HG03442 (cell line): ENCODE measurements around the gene PNLDC1.
"Not testable (repeated sequence)": the region's sequence is repeated elsewhere in the genome, so short reads cannot be mapped to it uniquely, and the experiment has no call there.

Experiments
- ATAC-seq: cut with Tn5 transposase; IDR thresholded peaks from one replicate; pipeline ENCODE4 v1.9.1; 2021; ENCODE audit warnings: mild to moderate bottlenecking, moderate library complexity; ENCODE audit not compliant: unreplicated experiment

Gene PNLDC1

DNA sequence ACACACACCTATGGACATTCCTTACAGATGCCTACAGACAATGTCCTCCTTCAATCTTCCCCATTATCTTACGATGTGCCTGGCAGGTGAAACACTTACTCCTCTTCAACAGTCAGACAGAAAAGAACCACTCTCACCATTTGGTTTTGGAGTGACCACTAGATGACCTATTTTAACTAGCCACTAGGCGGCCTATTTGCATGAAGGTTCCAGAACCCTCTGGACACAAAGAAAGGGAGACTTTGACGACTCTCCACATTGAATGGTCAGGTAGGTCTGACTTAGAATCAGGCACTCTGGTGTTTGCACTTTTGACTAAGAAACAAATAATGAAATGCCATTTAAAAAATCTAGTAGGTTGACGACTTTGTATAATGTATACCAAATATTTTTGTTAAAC lies 42.0 kb downstream of the PNLDC1 start:
- ATAC-seq: no peak

DNA sequence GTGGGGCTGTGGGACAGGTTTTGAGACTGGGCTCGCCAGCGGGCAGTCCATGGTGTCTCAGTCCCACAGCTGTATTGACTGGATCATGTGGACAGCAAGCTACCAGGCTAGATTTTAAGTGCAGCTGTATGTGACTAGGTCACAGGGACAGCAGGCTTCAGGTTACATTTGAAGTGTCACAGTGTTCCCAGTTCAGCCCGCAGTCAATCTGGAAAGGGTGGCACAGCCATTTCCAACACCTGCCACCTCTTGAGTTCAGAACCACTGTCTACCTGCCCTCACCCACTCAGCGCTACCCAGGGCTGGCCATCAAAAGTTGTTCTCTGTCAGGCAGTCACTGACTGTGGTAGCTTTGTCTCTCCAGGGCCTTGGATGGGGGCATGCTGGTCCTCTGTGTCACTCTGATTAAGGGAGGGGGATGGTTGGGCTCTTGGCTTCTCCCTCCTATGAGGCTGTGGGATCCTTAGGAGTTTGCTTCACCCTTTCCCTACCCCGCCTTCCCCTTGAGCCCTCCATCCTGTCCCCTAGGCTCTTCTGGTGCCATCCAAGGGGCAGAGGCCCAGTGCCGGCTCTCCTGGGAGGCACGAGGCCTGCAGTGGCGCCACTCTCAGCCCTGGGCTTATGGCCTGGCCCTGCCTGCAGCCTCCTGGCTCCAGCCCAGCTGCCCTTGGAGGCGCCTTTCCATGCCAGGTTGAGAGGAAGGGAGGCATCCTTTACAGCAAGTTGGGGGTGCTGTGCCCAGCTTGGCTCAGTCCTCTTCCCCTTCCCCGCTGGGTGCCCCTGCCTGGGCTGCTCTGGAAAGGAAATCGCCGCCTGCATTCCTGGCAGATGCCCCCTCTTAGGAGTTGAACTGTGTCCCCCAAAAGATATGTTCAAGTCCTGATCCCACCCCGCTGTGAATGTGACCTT lies 44.9 kb downstream of the PNLDC1 start:
- ATAC-seq: no peak

DNA sequence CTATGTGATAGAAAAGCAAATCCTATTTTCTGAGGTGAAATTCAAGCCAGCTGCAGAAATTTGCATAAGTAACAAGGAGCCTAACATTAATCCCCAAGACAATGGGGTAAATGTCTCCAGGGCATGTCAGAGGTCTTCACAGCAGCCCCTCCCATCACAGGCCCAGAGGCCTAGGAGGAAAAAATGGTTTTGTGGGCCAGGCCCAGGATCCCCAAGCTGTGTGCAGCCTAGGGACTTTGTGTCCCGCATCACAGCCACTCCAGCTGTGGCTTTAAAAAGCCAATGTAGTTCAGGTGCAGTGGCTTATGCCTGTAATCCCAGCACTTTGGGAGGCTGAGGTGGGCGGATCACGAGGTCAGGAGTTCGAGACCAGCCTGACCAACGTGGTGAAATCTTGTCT lies 48.5 kb downstream of the PNLDC1 start:
- not testable (repeated sequence) for ATAC-seq

DNA sequence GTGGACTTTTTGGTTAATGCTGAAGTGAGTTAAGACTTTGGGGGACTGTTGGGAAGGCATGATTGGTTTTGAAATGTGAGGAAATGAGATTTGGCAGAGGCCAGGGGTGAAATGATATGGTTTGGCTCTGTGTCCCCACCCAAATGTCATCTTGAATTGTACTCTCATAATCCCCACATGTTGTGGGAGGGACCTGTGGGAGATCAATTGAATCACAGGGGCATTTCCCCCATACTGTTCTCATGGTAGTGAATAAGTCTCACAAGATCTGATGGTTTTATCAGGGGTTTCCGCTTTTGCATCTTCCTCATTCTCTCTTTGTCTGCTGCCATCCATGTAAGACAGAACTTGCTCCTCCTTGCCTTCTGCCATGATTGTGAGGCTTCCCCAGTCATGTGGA lies 49.8 kb downstream of the PNLDC1 start:
- ATAC-seq: not testable (repeated sequence)

DNA sequence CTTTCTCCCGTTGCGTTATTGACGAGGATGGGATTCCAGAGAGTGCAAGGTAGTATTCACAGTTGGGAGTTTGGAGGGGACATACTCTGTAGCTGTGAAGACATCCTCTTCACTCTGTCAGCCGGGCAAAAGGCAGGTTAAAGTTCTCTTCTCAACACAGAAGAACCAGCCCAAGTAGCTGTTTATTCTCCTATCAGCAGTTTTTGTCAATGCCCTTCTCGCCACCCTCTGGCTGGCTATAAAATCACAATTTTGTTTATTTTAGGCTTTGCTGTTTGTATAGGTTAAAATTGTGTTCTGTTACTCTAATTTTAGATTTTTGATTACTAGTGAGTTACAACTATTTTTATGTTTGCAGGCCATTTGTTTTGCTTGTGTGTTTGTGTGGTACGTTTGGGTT lies 52.8 kb downstream of the PNLDC1 start:
- ATAC-seq: no peak

DNA sequence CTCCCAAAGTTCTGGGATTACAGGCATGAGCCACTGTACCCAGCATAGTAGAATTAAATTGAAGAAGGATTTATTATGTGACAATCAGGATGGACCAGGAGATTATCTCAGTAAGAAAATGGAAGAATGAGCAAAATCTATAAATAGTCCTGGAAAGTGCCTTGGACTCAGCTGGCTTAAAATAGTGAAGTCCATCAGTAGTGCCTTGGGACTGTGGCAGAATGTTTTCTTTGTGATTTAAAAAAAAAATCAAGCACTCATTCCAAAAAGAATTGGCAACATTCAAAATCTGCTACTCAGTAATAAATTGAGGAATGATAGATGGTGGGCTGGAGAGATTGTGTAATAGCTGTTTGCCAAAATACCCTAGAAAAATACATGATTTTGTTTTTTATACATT lies 53.7 kb downstream of the PNLDC1 start:
- no peak for ATAC-seq

DNA sequence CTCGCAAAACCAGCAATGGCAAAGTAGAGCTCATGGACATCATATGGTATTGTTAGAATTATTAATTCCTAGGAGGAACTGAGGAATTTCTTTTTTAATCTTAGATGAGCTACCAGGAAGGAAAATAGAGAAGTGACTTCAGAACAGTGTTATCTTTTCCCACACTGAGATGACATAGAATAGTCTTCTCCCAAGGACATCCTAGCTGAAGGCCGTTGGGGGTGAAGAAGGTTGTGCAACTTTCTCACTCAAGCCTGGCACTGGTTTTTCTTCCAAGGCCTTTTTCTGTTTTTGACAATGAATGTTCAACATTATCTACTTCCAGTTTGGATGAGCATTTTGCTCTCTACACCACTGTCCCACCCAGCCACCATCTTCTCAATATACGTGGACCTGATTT lies 54.9 kb downstream of the PNLDC1 start:
- ATAC-seq: no peak

DNA sequence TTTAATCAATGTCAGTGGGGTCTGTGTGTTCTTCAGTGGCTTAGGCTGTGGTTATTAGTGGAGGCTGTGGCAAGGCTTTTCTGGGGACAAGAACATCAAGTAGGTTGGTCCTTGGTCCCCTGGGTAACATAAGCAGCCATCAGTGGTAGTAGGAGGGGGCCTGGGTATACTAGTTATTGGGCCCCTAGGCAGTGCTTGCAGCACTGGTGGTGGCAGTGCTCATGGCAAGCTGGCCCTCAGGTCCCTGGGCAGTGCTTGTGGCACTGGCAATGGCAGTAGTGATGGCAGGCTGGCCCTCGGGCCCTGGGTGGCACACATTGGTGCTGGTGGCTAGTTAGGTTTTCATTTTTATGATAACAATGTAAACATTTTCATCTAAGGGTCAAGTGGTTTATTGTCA lies 58.2 kb downstream of the PNLDC1 start:
- ATAC-seq: no peak

DNA sequence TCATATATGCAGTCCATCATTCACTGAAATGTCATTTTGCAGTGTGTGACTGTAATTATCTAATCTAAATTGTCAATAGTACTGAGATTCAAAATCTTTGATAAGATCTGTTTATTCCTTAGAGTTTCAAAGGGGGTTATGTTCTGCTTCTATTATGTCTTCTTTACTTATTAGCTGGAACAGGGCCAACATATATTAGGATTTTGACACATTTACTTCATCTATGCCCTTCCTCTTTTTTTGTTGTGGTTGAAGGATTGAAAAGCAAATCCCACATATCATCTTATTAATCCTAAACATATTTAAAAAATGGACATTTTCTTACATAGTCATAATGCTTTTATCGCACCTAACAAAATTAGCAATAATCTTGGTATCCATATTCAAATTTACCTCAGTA lies 60.4 kb downstream of the PNLDC1 start:
- ATAC-seq: no peak

DNA sequence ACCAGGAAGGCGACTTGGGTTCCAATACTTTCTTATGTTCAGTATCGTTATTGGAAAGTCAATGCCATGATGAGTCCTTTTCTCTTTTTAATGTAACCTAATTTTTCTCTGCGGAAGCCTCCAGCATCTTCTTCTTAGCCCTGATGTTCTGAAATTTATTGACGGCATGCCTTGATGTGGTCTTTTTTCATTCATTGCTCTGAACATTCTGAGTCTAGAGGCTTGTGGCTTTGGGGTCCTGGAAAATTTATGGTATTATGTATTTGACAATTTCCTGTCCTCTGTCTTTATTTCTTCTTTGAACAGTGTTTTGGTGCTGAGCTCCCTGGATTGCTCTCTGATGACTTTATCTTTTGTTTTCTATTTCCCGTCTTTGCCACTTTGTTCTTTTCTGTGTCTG lies 62.0 kb downstream of the PNLDC1 start:
- no peak for ATAC-seq

DNA sequence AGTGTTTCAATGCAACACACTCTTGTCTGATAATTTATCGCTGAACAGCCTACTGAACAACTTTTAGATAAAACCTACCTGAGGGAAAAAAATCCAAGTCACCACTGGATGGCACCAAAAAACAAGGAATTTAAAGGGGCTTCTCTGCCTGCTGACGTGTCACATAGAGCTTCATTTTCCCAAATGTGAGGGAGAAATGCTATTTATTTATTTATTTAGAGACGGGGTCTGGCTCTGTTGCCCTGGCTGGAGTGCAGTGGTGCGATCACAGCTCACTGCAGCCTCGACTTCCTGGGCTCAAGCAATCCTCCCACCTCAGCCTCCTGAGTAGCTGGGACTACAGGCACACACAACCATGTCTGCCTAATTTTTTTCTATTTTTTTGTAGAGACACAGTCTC lies 63.3 kb downstream of the PNLDC1 start:
- ATAC-seq: not testable (repeated sequence)

DNA sequence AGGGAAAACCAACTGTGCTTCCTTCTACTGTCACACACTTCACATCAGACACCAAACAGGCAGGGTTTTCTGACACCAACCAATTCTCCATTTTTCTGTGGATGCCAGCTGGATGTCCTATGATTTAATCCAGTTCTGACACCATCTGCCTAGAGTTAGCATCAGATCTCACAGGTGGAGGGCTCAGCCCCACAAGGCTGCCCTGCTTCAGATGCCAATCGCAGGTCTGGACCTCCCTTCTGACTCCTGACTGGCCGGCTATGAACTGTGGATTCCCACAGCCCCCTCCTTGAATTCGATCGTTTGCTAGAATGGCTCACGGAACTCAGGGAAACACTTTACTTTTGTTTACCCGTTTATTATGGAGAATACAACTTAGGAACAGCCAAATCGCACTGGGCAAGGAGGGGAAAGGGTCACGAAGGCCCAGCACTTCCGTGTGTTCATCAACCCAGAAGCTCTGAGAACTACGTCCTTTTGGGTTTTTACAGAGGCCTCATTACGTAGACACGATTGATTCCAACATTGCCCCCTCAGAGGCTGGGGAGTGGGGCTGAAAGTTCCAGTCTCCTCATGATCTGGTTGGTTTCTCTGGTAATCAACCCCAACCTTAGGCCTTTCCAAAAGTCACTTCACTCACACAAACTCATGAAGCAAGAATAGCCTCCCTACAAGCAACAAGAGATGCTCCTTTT lies 65.3 kb downstream of the PNLDC1 start:
- ATAC-seq: no peak

DNA sequence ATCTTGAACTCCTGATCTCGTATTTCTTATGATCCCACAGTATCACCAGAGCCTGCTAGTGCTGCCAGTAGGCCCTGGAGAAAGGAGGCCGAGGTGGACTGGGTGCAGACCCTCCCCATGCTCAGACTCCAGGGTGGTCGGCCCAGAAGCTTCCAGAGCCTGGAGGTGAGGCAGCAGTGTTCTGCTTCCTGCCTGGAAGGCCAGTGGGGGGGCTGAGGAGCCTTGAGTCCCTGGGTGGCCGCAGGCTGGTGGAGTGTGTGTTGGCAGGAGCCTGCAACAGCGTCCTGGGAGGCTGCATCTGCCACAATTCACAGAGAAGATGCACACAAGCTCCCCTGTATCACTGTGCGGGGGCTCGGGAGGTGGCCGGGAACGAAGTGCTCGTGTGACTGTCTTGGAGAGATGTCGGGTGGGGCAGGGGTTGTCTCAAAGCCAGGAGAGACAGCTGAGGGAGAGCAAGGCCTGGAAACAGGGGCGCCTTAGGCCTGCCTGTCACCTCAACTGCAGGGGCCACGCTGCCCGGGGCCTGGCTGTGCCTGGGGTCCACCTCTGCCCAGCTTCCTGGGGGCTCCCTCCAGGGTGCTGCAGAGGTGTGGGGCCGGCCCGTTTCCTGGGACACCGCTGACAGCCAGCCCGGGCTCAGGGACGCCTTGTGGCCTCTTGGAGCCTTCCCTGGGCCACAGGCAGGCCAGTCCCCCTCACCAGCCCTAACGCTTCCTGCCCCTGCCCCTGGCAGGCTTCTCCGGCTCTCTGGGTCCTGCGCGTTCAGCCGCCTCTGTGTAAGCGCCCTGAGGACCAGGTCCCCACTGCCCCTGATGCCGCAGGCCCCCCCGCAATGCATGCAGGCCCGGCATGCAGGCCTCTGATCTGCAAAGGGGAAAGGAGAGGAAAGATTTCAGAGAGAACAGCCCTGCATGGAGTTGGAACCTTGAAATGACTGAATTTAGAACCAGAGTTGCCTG lies 66.5 kb downstream of the PNLDC1 start:
- ATAC-seq: no peak
